Activated T-helper 2 cell treated with anti-CD3 and anti-CD28 coated beads, Interferon-gamma antibody, Interleukin-2, Interleukin-4, amounts not matched to agents 10 μg/mL and 5 μg/mL and 100 μg/mL, durations not matched to agents 14 hours and 24 hours and 36 hours (primary cell): Measurements from ENCODE around the gene LPCAT1. TPM values are rescaled to one million over a fixed set of nuclear protein-coding genes. Genes with fewer than 3 reads are reported as not detected.
"Not testable (repeated sequence)": the region's sequence is repeated elsewhere in the genome, so short reads cannot be mapped to it uniquely, and the experiment has no call there.

ENCODE experiments used
- DNase-seq: peaks from one replicate; pipeline ENCODE4 v3.0.0; 2021; ENCODE audit warnings: low spot score
- H3K27ac Mint-ChIP-seq: one replicate; pipeline ENCODE4 v1.8.0; 2021; ENCODE audit warnings: mixed read lengths
- H3K27me3 Mint-ChIP-seq: one replicate; pipeline ENCODE4 v1.8.0; 2021; ENCODE audit warnings: low read depth, mixed read lengths
- H3K36me3 Mint-ChIP-seq: one replicate; pipeline ENCODE4 v1.8.0; 2021; ENCODE audit warnings: low read depth, mixed read lengths
- H3K4me1 Mint-ChIP-seq: one replicate; pipeline ENCODE4 v1.8.0; 2021; ENCODE audit warnings: low read depth, mixed read lengths
- H3K4me3 Mint-ChIP-seq: one replicate; pipeline ENCODE4 v1.8.0; 2021; ENCODE audit warnings: low read depth, mild to moderate bottlenecking, moderate library complexity, mixed read lengths
- H3K9me3 Mint-ChIP-seq: one replicate; pipeline ENCODE4 v1.8.0; 2021; ENCODE audit warnings: mixed read lengths
- intact Hi-C: fragments of 100-400 bp; cut with micrococcal nuclease; formaldehyde crosslinking; loops from one replicate; pipeline ENCODE4 v1.15.1; 2023
- total RNA-seq: library from RNA; stranded (reverse); gene quantifications from 2 replicates; pipeline ENCODE4 v1.2.3, GENCODE V29; 2022

LPCAT1 gene
- total RNA-seq, 1 donor from 2014 or later = 78.4 TPM

DNA sequence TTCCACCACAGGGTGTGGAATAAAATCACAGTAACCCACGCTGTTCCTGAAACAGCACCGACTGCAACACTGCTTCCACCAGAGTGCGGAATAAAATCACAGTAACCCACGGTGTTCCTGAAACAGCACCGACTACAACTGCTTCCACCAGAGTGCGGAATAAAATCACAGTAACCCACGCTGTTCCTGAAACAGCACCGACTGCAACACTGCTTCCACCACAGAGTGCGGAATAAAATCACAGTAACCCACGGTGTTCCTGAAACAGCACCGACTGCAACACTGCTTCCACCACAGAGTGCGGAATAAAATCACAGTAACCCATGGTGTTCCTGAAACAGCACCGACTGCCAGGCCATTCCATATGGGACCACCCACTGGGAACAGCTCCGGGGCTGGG lies 18.7 kb downstream of the LPCAT1 start:
- H3K27me3 Mint-ChIP-seq, H3K27ac Mint-ChIP-seq, H3K36me3 Mint-ChIP-seq, H3K4me3 Mint-ChIP-seq, DNase-seq, H3K4me1 Mint-ChIP-seq, intact Hi-C loops, H3K9me3 Mint-ChIP-seq: not testable (repeated sequence)

- H3K9me3 Mint-ChIP-seq = no peaks in the 10 kb centered on the region
- no peak overlapping the region for H3K4me3 Mint-ChIP-seq
- DNase-seq = no peak
- no peak overlapping the region for H3K27ac Mint-ChIP-seq
- intact Hi-C loops = no loop called here
- no peaks in the 10 kb centered on the region for H3K27me3 Mint-ChIP-seq
- H3K4me1 Mint-ChIP-seq = peaks cover 6% of the 10 kb centered on the region
- peaks cover 10% of the 10 kb centered on the region for H3K36me3 Mint-ChIP-seq
Measured at GRCh38 chr5:1504617-1505016, 19.1 kb downstream of the LPCAT1 start.

DNA sequence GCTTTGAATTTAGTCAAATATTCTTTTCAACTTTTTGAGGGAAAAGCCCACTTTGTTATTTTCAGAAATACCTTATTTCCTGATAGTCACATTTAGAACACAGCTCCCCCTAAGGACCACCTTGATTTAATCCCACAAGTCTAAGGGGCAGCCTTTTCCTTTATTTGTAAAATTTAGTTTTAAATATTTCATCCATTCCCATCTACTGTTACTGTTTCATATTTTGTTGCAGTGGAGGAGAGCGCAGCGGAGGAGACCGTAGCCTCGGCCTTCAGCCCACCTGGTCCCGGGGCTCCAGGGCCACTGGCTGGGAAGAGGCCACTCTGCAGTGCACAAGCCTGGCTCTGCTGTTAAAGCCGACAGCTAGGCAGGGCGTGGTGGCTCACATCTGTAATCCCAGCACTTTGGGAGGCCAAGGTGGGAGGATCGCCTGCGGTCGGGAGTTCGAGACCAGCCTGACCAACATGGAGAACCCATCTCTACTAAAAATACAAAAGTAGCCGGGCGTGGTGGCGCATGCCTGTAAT lies 19.6 kb downstream of the LPCAT1 start:
- Mint-ChIP-seq H3K36me3 (peaks cover 7% of the 10 kb centered on the region), H3K4me3 (no peak overlapping the region), H3K27ac (no peak overlapping the region), H3K4me1 (peaks cover 6% of the 10 kb centered on the region), H3K9me3 (no peaks in the 10 kb centered on the region), H3K27me3 (no peaks in the 10 kb centered on the region)
- intact Hi-C loops = no loop called here
- no peak for DNase-seq

DNA sequence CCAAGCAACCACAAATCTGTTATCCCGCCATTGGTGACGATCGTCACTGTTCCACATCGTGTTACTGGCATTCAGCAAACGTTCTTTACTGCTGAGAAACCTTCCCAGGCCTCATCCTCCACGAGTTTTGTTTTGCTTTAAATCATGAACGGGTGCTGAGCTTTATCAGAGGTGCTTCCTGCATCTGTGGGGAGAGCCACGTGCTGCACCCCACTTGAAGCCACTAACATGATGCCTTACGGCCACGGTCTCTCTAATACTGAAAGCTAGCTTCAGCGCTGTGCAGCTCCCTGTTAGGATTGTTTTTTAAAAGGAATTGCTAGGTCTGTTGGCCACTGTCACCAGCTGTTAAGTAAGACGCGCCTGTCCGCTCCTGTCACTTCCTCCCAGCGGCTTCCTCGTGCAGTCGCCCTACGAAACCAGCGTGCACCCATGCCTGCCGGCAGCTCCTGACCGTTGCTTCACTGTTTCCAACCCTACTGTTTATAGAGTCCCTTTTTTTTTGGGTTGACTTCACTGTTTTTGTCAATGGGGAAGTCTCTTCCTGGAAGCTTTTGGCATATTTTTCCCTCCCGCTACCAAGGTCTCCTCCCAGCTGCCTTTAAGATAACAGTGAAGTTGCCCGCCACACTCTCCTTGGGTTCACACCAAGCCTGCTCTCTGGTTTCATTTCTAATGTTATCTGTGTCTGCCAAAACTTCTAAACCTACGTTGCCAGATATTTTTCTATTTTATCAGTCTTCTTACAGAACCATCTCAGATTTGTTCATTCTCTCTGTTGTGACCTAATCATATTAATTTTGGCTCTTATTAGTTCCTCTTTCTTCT lies 20.3 kb downstream of the LPCAT1 start:
- Mint-ChIP-seq H3K36me3 (peaks cover 13% of the 10 kb centered on the region), H3K9me3 (no peaks in the 10 kb centered on the region), H3K4me1 (peaks cover 6% of the 10 kb centered on the region), H3K27ac (no peak overlapping the region), H3K27me3 (no peaks in the 10 kb centered on the region), H3K4me3 (no peak overlapping the region)
- intact Hi-C loops = no loop called here
- DNase-seq = no peak

DNA sequence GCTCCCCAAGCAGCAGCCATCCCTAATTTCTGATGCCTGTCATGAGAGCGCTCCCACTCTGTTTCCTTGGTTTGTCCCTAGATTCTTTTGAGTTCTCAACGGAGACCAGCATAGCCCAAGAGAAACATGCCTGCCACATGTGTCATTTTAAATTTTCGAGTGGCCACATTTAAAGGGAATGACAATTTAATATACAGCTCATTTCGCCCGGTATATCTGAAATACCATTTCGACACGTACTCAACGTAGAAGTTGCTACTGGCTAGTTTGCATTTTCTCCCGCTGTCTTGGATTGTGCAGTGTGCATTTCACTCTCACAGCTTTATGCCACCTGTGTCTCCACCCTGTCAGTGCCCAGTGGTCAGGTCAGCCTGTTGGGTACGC lies 21.0 kb downstream of the LPCAT1 start:
- Mint-ChIP-seq H3K27ac (no peak overlapping the region), H3K36me3 (peaks cover 16% of the 10 kb centered on the region), H3K4me3 (no peak overlapping the region), H3K27me3 (no peaks in the 10 kb centered on the region), H3K4me1 (peaks cover 6% of the 10 kb centered on the region), H3K9me3 (no peaks in the 10 kb centered on the region)
- no peak for DNase-seq
- intact Hi-C loops = no loop called here

DNA sequence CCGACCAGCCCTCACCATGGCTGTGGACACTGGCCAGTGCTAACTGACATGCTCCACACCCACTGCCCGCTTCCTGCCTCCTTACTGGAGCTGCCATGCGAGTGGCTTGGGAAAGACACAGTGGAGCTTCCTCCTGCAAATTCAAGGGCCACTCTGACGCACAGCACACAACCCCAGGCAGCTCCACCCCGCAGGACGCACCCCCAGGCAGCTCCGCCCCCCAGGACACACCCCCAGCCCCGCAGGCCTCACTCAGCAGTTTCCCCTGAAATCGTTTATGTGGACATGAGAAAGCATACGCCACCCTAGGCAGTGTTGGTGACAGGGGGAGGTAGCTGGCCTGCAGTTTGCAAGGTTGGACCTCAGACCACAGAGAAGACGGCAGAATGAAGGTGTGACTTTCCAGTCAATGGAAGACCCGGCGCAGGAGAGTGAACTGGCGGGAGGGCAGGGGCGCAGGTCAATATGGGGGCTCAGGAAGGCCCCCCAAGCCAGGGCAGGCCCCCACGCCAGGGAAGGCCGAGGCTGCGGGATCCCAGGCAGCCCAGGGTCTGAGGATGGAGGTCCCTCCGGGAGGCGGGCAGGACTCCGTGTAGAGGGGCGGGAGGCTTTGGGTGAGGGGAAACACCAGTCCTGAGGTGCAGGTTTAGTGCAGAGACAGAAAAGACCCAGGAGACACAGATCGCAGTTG lies 21.6 kb downstream of the LPCAT1 start:
- Mint-ChIP-seq H3K36me3 (peaks cover 16% of the 10 kb centered on the region), H3K9me3 (no peaks in the 10 kb centered on the region), H3K27me3 (no peaks in the 10 kb centered on the region), H3K4me1 (peaks cover 6% of the 10 kb centered on the region), H3K4me3 (no peak overlapping the region), H3K27ac (no peak overlapping the region)
- no peak for DNase-seq
- intact Hi-C loops = no loop called here

DNA sequence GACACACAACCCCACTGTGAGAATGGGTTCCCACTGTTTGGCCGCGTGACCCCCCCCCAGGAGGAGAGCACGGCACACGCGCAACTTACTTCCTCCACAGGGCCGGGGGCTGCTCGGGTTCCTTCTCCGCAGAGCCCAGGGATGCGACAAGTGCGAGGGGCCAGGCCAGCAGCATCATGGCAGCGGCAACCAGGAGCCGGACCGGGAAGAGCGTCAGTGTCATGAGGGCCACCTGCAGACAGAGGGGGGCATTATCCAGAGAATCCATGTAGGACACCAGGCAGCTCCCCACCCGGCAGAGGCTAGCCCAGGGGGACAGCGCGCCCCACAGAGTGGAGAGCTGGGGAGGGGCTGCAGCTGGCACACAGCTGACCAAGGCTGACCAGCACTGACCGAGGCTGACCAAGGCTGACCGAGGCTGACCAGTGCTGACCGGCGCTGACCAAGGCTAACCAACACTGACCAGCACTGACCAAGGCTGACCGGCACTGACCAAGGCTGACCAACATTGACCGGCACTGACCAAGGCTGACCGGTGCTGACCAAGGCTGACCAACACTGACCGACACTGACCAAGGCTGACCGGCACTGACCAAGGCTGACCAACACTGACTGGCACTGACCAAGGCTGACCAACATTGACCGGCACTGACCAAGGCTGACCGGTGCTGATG lies 22.3 kb downstream of the LPCAT1 start:
- Mint-ChIP-seq H3K27ac (no peak overlapping the region), H3K9me3 (no peaks in the 10 kb centered on the region), H3K27me3 (no peaks in the 10 kb centered on the region), H3K36me3 (peaks cover 21% of the 10 kb centered on the region), H3K4me1 (peaks cover 8% of the 10 kb centered on the region), H3K4me3 (no peak overlapping the region)
- no peak for DNase-seq
- intact Hi-C loops = no loop called here

GRCh38 chr5:1500411-1501091 lies 23.2 kb downstream of the LPCAT1 start:
- no peak overlapping the region for H3K27ac Mint-ChIP-seq
- peaks cover 27% of the 10 kb centered on the region for H3K36me3 Mint-ChIP-seq
- no peaks in the 10 kb centered on the region for H3K27me3 Mint-ChIP-seq
- no peak for DNase-seq
- H3K4me1 Mint-ChIP-seq = peaks cover 12% of the 10 kb centered on the region
- H3K4me3 Mint-ChIP-seq = no peak overlapping the region
- intact Hi-C loops = no loop called here
- no peaks in the 10 kb centered on the region for H3K9me3 Mint-ChIP-seq

DNA sequence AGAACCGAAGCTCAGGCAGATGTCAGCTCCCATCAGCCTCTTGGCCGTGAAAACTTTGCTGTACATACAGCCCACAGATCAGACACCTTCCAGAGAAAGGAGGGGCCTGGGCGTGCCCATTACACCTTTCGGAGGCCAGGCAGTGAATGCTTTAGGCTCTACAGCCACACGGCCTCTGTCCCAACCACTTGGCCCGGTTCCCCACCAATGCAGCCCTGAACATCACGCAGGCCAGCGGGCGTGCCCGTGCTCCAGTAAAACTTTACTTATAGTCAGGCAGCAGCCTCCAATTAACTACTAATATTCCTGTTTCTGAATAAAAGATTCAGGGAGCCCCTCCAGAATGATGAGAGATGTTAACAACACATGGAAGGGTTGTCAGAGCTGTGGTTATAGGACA lies 23.9 kb downstream of the LPCAT1 start:
- peaks cover 29% of the 10 kb centered on the region for H3K36me3 Mint-ChIP-seq
- H3K27ac Mint-ChIP-seq = no peak overlapping the region
- no peaks in the 10 kb centered on the region for H3K27me3 Mint-ChIP-seq
- no peak for DNase-seq
- peaks cover 18% of the 10 kb centered on the region for H3K4me1 Mint-ChIP-seq
- H3K9me3 Mint-ChIP-seq = no peaks in the 10 kb centered on the region
- intact Hi-C loops = no loop called here
- H3K4me3 Mint-ChIP-seq = no peak overlapping the region

DNA sequence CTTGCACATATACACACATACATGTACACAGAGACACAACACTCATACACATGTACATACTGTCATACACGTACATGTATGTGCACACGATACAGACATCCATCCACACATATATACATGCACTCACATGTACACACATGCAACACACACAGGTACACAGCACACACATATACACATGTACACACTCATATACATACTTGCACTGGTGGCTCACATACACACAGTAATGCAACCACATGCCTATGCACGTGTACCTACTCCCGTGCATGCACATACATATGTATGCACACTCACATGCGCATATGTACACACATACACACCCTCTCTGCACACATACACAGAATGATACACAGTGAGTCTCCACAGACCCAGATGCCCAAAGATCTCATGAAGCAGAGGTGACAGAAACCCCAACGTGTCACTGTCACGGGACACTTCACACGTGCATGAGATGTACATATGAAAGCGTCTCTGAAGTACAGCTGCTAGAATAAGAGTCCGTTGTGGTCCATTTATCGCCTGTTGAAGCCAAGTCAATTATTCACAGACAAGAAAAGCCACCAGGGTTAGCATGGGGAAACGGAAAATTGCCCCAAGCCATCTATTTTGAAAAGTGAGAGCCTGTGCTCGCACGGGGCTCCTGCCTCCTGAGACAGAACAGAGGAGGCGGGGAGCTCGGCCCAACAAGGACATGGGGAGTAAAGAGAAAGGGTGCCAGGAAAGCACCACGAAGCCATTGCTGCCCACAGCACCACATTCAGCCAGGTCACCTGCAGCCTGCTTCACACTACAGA lies 24.9 kb downstream of the LPCAT1 start:
- Mint-ChIP-seq H3K9me3 (no peaks in the 10 kb centered on the region), H3K4me3 (no peak overlapping the region), H3K4me1 (peaks cover 14% of the 10 kb centered on the region), H3K36me3 (peaks cover 32% of the 10 kb centered on the region), H3K27ac (no peak overlapping the region), H3K27me3 (no peaks in the 10 kb centered on the region)
- intact Hi-C loops = no loop called here
- DNase-seq = no peak

DNA sequence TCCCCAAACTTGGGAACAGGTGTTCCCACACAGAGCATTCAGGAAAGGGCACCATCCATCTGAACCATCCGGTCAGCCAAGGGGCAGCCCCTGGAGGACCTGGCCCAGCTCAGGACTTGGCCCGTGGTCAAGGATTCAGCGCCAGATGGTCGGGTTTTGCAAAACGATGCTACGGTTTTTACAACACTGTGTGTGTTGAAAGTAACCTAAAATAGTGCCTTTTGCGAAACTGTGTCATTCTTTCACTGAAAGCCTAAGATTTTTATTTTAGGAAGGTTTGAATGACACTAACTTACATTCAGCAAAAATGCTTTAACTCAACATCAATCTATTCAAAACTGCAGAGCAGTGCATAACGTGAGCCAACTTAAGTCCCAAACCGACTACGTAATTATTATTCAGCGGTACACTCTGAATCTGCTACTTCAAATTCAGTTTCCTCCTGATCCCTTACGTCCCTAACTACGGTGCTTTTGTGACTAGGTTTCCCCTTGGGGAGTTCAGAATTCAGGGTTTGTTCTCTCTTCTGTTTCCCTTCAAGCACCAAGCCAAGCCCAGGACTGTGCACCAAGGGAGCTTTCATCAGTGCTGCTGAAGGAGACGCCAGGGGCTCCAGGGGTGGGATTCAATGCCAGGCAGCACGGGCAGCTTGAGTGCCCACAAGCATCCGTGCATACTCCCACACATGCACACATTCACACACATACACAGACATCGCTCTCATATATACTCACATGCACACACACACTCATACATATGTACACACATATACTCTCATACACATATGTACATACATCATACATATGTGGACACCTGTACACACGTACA lies 25.8 kb downstream of the LPCAT1 start:
- Mint-ChIP-seq H3K36me3 (peaks cover 35% of the 10 kb centered on the region), H3K27ac (no peak overlapping the region), H3K4me3 (no peak overlapping the region), H3K9me3 (no peaks in the 10 kb centered on the region), H3K27me3 (no peaks in the 10 kb centered on the region), H3K4me1 (peaks cover 15% of the 10 kb centered on the region)
- intact Hi-C loops = no loop called here
- DNase-seq = no peak
